Neural progenitor cell (in vitro differentiated cells): ENCODE data around the gene NRCAM.

Experiments used
- CTCF ChIP-seq: fragments of 200-600 bp; sonication (generic); IDR thresholded peaks from 2 replicates; pipeline ENCODE4 v1.5.1; 2017; ENCODE audit warnings: antibody characterized with exemption, mild to moderate bottlenecking
- EZH2 ChIP-seq: fragments of 200-600 bp; sonication (generic); IDR thresholded peaks from 2 replicates; pipeline ENCODE4 v1.6.1; 2017; ENCODE audit warnings: antibody characterized with exemption, mild to moderate bottlenecking, moderate library complexity
- EZH2phosphoT487 ChIP-seq: fragments of 200-600 bp; sonication (generic); IDR thresholded peaks from 2 replicates; pipeline ENCODE4 v1.6.1; 2017; ENCODE audit warnings: antibody characterized with exemption

GRCh38 chr7:108324053-108325038, 131.9 kb downstream of the NRCAM start:
- TF ChIP-seq CTCF = no peak
- no peak for TF ChIP-seq EZH2phosphoT487
- no peak for TF ChIP-seq EZH2
